GM18511 (cell line): ENCODE results near the gene COX20.
A peak's percentile ranks its signal among the peaks of the same experiment; 100 is the strongest.
"Not testable (repeated sequence)": the region's sequence is repeated elsewhere in the genome, so short reads cannot be mapped to it uniquely, and the experiment has no call there.

ENCODE experiments used
- ATAC-seq: cut with Tn5 transposase; IDR thresholded peaks from one replicate; pipeline ENCODE4 v1.9.1; 2021; ENCODE audit warnings: mild to moderate bottlenecking, moderate library complexity; ENCODE audit not compliant: unreplicated experiment

The COX20 gene

GRCh38 chr1:244821134-244821533, 14.3 kb upstream of the COX20 start:
- no peak for ATAC-seq

- no peak for ATAC-seq
Measured at GRCh38 chr1:244822878-244823277, 12.6 kb upstream of the COX20 start.

GRCh38 chr1:244826712-244827111, 8.7 kb upstream of the COX20 start:
- ATAC-seq = no peak

GRCh38 chr1:244830639-244831038, 4.8 kb upstream of the COX20 start:
- ATAC-seq = no peak

GRCh38 chr1:244833260-244833659, 2.2 kb upstream of the COX20 start:
- ATAC-seq = not testable (repeated sequence)

GRCh38 chr1:244833734-244834542, 1.5 kb upstream of the COX20 start:
- ATAC-seq = peak; percentile 19

- ATAC-seq = peak; percentile 74
Measured at GRCh38 chr1:244834543-244835275, 749 bp upstream of the COX20 start.

- ATAC-seq = no peak
Measured at GRCh38 chr1:244836135-244836521, 670 bp downstream of the COX20 start.

GRCh38 chr1:244836584-244836983, 1.1 kb downstream of the COX20 start:
- no peak for ATAC-seq

GRCh38 chr1:244837597-244838258, 2.3 kb downstream of the COX20 start:
- ATAC-seq = no peak

- no peak for ATAC-seq
Measured at GRCh38 chr1:244839656-244840055, 4.2 kb downstream of the COX20 start.

GRCh38 chr1:244840219-244840794, 4.8 kb downstream of the COX20 start:
- ATAC-seq = no peak

GRCh38 chr1:244841273-244841927, 5.9 kb downstream of the COX20 start:
- no peak for ATAC-seq

GRCh38 chr1:244843148-244843978, 7.9 kb downstream of the COX20 start:
- ATAC-seq = no peak

GRCh38 chr1:244844155-244845121, 9.0 kb downstream of the COX20 start:
- ATAC-seq = no peak

GRCh38 chr1:244846653-244847052, 11.2 kb downstream of the COX20 start:
- ATAC-seq = no peak

GRCh38 chr1:244849189-244849866, 13.9 kb downstream of the COX20 start:
- ATAC-seq = no peak
